HG02759 (cell line): ENCODE data around the gene LDB2.

Experiments used
- ATAC-seq: cut with Tn5 transposase; IDR thresholded peaks from one replicate; pipeline ENCODE4 v1.9.1; 2021; ENCODE audit warnings: mild to moderate bottlenecking, moderate library complexity; ENCODE audit not compliant: unreplicated experiment

LDB2 gene

GRCh38 chr4:16608611-16609125, 289.8 kb downstream of the LDB2 start:
- ATAC-seq, result no peak

- ATAC-seq, result no peak
Observed at GRCh38 chr4:16608123-16608522, 290.3 kb downstream of the LDB2 start.

- no peak for ATAC-seq
Observed at GRCh38 chr4:16607241-16608066, 291.0 kb downstream of the LDB2 start.

GRCh38 chr4:16606691-16607090, 291.8 kb downstream of the LDB2 start:
- ATAC-seq, result no peak

- no peak for ATAC-seq
Observed at GRCh38 chr4:16603178-16603577, 295.3 kb downstream of the LDB2 start.

GRCh38 chr4:16598597-16599206, 299.7 kb downstream of the LDB2 start:
- ATAC-seq, result no peak

GRCh38 chr4:16597845-16598596, 300.4 kb downstream of the LDB2 start:
- no peak for ATAC-seq

GRCh38 chr4:16597443-16597842, 301.0 kb downstream of the LDB2 start:
- no peak for ATAC-seq

- no peak for ATAC-seq
Observed at GRCh38 chr4:16596267-16596666, 302.2 kb downstream of the LDB2 start.

GRCh38 chr4:16594128-16594527, 304.3 kb downstream of the LDB2 start:
- ATAC-seq, result no peak

GRCh38 chr4:16593386-16593785, 305.1 kb downstream of the LDB2 start:
- ATAC-seq, result no peak

GRCh38 chr4:16591272-16591826, 307.1 kb downstream of the LDB2 start:
- ATAC-seq, result no peak

GRCh38 chr4:16590797-16591196, 307.6 kb downstream of the LDB2 start:
- ATAC-seq, result no peak

GRCh38 chr4:16588651-16589050, 309.8 kb downstream of the LDB2 start:
- no peak for ATAC-seq

GRCh38 chr4:16588149-16588548, 310.3 kb downstream of the LDB2 start:
- no peak for ATAC-seq

GRCh38 chr4:16585053-16585452, 313.4 kb downstream of the LDB2 start:
- ATAC-seq, result no peak

GRCh38 chr4:16583764-16584163, 314.7 kb downstream of the LDB2 start:
- no peak for ATAC-seq

GRCh38 chr4:16582526-16582925, 315.9 kb downstream of the LDB2 start:
- no peak for ATAC-seq

- no peak for ATAC-seq
Observed at GRCh38 chr4:16582036-16582435, 316.4 kb downstream of the LDB2 start.

GRCh38 chr4:16581117-16581516, 317.3 kb downstream of the LDB2 start:
- no peak for ATAC-seq

- no peak for ATAC-seq
Observed at GRCh38 chr4:16580514-16580913, 317.9 kb downstream of the LDB2 start.
